Measurements from ENCODE around the gene CELF2. TPM values are rescaled to one million over a fixed set of nuclear protein-coding genes. Genes with fewer than 3 reads are reported as not detected.

CELF2 gene
- total RNA-seq, 1 experiment from 2014 or later: 0.07 TPM

DNA sequence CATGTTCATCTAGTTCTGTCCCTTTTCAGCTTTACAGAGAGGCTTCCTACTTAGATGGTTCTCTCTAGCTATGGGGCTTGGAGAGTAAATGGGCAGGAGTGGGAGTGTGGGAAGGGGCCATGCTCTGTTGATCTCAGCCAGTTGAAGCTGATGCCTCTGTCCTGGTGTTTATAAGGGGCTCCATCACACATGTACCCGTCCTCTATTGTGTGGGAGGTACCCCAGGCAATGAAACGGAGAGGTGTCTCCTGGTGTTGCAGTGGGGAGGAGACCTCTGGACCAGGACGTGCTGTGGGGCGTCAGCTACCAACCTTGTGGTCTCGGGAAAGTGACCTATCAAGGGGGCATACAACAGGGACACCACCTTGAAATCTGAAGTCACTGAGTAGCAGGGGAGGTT lies 173.5 kb downstream of the CELF2 start:
- Mint-ChIP-seq H3K4me1 (ENCODE audit: insufficient read depth, unreplicated experiment) (no peaks in the 10 kb centered on the region), H3K9me3 (ENCODE audit: unreplicated experiment) (no peaks in the 10 kb centered on the region), H3K36me3 (ENCODE audit: insufficient read depth, unreplicated experiment) (no peaks in the 10 kb centered on the region), H3K27me3 (ENCODE audit: insufficient read depth, unreplicated experiment) (peaks cover 60% of the 10 kb centered on the region), H3K27ac (ENCODE audit: low read depth, unreplicated experiment) (no peak overlapping the region), H3K4me3 (ENCODE audit: unreplicated experiment) (no peak overlapping the region)
- ChIA-PET POLR2A (no interaction called here), CTCF (no interaction called here)
- DNase-seq (ENCODE audit: unreplicated experiment): no peak
- TF ChIP-seq, protein P1, sequence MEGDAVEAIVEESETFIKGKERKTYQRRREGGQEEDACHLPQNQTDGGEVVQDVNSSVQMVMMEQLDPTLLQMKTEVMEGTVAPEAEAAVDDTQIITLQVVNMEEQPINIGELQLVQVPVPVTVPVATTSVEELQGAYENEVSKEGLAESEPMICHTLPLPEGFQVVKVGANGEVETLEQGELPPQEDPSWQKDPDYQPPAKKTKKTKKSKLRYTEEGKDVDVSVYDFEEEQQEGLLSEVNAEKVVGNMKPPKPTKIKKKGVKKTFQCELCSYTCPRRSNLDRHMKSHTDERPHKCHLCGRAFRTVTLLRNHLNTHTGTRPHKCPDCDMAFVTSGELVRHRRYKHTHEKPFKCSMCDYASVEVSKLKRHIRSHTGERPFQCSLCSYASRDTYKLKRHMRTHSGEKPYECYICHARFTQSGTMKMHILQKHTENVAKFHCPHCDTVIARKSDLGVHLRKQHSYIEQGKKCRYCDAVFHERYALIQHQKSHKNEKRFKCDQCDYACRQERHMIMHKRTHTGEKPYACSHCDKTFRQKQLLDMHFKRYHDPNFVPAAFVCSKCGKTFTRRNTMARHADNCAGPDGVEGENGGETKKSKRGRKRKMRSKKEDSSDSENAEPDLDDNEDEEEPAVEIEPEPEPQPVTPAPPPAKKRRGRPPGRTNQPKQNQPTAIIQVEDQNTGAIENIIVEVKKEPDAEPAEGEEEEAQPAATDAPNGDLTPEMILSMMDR (IDR thresholded peaks at IDR 0.05; ENCODE audit: unreplicated experiment): no peak
- intact Hi-C loops (cut with micrococcal nuclease): no loop called here
- no TSS peak for BruUV-seq (replicated peaks)

- intact Hi-C loops (cut with micrococcal nuclease): no loop called here
- no peaks in the 10 kb centered on the region for H3K9me3 Mint-ChIP-seq (ENCODE audit: unreplicated experiment)
- ChIA-PET CTCF (no interaction called here), POLR2A (no interaction called here)
- TF ChIP-seq, protein P1 (IDR thresholded peaks at IDR 0.05; ENCODE audit: unreplicated experiment): no peak
- peaks cover 64% of the 10 kb centered on the region for H3K27me3 Mint-ChIP-seq (ENCODE audit: insufficient read depth, unreplicated experiment)
- H3K27ac Mint-ChIP-seq (ENCODE audit: low read depth, unreplicated experiment): no peak overlapping the region
- BruUV-seq (replicated peaks): no TSS peak
- no peaks in the 10 kb centered on the region for H3K36me3 Mint-ChIP-seq (ENCODE audit: insufficient read depth, unreplicated experiment)
- H3K4me3 Mint-ChIP-seq (ENCODE audit: unreplicated experiment): no peak overlapping the region
- H3K4me1 Mint-ChIP-seq (ENCODE audit: insufficient read depth, unreplicated experiment): no peaks in the 10 kb centered on the region
- DNase-seq (ENCODE audit: unreplicated experiment): no peak
These were observed 174.0 kb downstream of the CELF2 start for GRCh38 chr10:11191678-11192077.

- intact Hi-C loops (cut with micrococcal nuclease): no loop called here
- no TSS peak for BruUV-seq (replicated peaks)
These were observed 174.8 kb downstream of the CELF2 start for GRCh38 chr10:11192304-11193000.

DNA sequence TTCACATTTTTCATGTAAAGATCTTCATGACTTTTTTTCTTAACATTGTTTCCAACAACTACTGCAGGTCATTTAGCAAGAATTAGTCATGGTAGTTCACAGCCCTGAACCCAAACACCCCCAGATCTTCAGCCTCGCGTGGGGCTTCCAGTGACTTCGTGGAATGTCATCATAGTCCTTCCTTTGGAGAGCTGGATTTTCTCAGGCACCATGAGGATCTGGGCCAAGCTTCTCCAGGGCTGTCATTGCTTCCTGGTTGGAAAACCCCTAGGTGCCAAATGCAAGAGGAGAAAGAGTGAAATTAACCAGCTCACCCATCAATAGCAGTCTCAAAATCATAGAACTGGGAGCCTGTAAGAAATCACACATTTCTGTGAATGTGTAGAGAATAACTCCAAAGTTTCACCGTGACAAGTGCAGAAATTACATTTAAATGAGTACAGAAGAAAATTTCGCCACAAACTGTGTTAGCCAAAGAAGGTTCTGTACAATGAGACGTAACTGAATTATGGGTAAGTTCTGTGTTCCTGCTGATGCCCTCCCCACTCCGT lies 175.4 kb downstream of the CELF2 start:
- DNase-seq (ENCODE audit: unreplicated experiment): no peak
- Mint-ChIP-seq H3K36me3 (ENCODE audit: insufficient read depth, unreplicated experiment) (no peaks in the 10 kb centered on the region), H3K27me3 (ENCODE audit: insufficient read depth, unreplicated experiment) (peaks cover 59% of the 10 kb centered on the region), H3K4me1 (ENCODE audit: insufficient read depth, unreplicated experiment) (no peaks in the 10 kb centered on the region), H3K4me3 (ENCODE audit: unreplicated experiment) (no peak overlapping the region), H3K27ac (ENCODE audit: low read depth, unreplicated experiment) (no peak overlapping the region), H3K9me3 (ENCODE audit: unreplicated experiment) (no peaks in the 10 kb centered on the region)
- intact Hi-C loops (cut with micrococcal nuclease): no loop called here
- POLR2A ChIA-PET: no interaction called here
- BruUV-seq (replicated peaks): no TSS peak
- CTCF ChIA-PET: no interaction called here
- TF ChIP-seq, protein P1 (IDR thresholded peaks at IDR 0.05; ENCODE audit: unreplicated experiment): no peak

More at GRCh38 chr10:11192304-11193000, 174.8 kb downstream of the CELF2 start:
- no peak overlapping the region for H3K4me3 Mint-ChIP-seq (ENCODE audit: unreplicated experiment)
- no peak for DNase-seq (ENCODE audit: unreplicated experiment)
- no peaks in the 10 kb centered on the region for H3K9me3 Mint-ChIP-seq (ENCODE audit: unreplicated experiment)
- CTCF ChIA-PET: no interaction called here
- POLR2A ChIA-PET: no interaction called here
- no peaks in the 10 kb centered on the region for H3K4me1 Mint-ChIP-seq (ENCODE audit: insufficient read depth, unreplicated experiment)
- no peak overlapping the region for H3K27ac Mint-ChIP-seq (ENCODE audit: low read depth, unreplicated experiment)
- TF ChIP-seq, protein P1 (IDR thresholded peaks at IDR 0.05; ENCODE audit: unreplicated experiment): no peak
- H3K36me3 Mint-ChIP-seq (ENCODE audit: insufficient read depth, unreplicated experiment): no peaks in the 10 kb centered on the region
- peaks cover 65% of the 10 kb centered on the region for H3K27me3 Mint-ChIP-seq (ENCODE audit: insufficient read depth, unreplicated experiment)

All from MCF 10A (cell line).